Amniotic stem cell (primary cell): ENCODE measurements around the gene CD81.

Source experiments
- DNase-seq: peaks from one replicate; lab custom pipeline; 2025; lab: John Stamatoyannopoulos, UW

The CD81 gene

DNA sequence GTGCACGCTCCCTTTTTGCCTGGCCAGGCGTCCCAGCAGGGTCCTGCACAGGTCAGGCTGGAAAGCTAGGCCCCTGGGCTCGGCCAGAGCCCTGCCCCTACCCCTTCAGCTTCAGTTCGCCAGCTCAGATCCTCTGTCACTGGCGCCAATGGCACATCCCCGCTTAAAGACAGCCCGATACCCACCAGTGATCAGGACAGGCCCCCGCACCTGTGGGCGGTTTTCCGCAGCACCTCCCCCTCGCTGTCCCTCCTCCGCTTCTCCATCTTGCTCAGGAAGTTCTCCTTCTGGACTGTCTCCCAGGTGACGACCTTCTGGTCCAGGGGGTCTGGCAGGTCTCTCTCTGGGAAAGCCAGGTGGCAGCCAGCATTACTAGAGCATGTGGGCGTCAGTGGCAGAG lies 29.3 kb downstream of the CD81 start:
- DNase-seq: no peak

DNA sequence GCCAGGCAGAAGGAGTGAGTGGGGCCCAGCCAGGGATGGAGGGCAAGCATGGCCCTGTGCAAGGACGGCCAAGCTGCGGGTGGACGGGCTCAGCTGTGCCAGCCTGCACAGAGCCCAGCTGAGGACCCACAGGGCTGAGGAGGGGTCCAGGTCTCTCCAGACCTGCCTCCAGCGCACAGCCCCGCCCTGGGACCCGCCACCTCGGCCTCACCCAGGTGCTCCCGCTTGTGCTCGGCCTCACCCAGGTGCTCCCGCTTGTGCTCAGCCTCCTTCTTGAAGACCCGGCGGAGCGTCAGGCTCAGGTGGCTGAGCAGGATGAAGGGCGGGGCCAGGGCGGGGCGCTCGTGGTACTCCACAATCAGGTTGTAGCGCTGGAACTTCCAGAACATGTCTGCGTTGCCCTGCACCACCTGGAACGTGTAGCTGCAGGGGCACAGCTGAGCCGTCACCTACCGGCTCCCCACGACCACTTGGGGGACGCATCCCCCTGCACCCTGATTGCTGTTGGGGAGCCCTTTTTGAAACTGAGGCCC lies 29.8 kb downstream of the CD81 start:
- no peak for DNase-seq

DNA sequence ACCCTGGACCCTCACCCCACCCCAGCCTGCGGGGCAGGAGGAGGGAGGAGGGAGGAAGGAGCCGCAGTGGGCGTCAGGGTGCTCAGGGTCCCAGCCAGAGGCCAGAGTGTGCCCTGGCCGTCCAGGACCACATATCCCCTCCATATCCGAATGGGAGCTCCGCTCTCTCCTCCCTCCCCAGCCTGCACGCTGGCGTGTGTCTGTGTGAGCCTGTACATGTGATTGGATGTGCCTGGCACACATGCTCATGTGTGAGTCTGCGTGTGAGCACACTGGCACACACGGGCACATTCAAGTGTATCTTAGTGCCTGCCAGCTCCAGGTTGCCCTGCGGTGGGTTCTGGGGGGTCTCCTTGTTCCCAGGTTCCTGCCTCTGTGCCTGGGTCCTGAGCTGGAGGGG lies 31.6 kb downstream of the CD81 start:
- no peak for DNase-seq

DNA sequence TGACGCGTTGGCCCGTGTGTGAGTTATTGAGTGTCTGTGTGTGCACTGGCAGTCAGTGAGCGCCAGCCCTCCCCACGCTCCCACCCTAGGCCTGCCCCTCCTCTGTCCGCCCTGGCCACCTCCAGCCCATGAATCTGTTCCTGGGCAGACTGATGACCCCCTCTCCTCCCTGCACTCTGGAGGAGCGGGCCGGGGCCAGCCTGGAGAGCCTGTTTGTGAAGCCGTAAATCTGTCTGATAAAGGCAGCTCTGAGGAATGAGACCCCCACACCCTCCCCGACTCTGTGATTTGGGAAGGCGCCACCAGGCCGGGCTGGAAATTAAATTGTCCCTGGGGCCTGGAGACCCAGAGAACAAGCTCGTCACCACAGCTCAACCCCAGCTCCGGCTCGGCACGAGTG lies 32.0 kb downstream of the CD81 start:
- no peak for DNase-seq

DNA sequence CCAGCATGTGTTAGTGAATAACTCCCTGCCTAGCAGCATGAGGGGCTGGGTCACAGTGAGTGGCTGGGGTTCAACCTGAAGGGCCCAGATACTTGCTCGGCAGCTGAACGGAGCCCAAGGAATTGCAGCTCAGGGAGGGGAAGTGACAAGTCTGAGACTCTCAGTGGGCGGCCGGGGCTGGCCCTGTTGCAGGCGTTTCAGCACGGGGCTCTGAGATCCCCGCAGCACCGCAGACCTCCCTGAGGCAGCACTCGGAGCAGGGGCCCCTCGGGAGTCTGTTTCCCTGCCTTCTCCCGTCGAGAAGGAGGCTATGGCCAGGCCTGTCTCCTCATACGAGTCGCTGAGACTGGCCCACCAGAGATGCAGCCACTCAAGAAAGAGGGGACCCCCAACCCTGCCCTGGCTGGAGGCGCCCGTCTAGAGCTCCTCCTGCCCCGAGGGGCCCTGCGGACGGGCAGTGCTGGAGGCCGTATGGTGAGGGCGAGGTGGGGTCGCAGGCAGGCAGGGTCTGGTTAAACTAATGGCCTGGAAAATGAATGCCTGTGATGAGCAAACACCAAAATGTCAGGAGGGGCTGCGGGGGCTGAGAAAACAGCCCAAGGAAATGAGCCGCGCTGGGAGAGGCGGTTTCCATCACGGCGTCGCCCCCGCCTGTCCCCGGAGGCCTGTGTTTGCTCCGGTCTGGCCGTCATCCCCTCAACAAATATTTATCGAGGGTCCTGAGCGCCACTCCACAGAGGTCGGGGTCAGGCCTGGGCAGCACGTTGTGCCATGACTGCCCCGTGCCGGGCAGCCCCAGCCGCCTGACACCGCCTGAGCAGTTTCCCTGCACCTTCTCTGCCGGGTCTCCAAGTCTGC lies 32.7 kb downstream of the CD81 start:
- no peak for DNase-seq

DNA sequence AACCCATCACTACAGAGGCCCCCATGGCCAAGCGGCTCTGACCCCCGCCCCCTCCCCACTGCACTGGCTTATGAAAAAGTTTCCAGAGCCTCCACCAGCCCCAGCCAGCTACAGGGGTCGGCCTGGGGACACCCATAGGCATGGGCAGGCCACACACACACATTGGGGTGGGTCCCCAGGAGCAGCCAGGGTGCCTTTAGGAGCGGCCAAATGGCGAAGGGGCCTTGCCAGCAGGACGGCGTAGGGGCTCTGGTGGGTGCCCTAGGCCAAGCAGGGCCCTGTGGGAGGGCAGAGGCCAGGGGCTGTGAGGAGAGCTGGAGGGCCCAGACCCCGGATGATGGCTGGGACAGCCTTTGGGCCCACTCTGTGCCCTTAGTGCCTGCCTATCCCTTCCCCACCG lies 33.5 kb downstream of the CD81 start:
- DNase-seq: no peak

DNA sequence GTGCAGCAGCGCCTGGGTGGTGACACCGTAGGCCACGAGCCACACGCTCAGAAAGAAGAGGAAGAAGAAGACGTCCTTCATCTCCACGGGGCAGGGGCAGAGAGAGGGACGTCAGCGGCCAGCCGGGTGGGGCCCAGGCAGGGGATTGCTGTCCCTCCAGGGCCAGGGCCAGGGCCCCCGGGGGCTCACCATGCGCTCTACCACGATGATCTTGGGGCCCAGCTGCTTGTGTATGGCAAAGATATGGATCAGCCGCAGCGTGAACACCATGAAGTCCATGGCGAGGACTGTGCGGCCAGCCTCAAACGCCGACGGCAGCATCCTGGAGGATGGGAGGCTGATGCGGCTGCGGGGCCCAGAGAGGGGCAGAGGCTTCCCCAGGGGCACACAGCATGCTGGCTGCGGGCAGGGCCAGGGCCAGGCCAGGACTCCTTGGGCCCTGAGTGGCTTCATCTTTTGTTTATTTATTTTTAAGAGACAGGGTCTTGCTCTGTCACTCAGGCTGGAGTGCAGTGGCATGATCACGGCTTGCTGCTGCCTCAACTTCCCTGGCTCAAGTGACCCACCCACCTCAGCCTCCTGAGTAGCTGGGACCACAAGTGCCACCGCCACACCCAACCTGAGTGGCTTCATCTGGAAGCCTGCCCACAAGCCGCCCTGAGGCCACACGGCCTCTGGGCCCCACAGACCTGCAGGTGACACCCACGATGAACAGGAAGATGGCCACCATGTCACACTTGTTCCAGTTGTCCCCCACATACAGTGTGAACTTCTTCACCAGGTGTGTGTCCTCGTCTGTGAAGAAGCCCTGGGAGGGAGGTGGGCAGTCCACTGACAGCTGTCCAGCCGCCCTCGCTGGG lies 34.6 kb downstream of the CD81 start:
- no peak for DNase-seq

DNA sequence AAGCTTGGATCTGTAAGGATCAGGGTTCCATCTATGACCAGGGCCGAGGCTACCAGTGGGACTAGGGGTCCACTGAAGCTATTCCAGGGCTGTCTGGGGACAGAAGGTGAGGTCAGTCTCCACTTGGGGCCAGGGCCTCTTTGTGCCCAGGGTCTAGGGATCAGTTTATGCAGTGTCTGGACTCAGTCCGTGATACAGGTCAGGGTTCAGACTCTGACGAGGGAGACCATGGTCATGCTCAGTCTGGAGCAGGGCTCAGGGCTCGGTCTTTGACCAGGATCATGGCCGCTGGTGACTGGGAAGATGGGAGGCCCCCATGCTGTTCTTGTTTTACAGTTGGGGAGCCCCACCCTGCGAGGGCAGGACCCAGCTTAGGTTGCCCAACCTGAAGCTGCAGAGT lies 35.2 kb downstream of the CD81 start:
- no peak for DNase-seq

DNA sequence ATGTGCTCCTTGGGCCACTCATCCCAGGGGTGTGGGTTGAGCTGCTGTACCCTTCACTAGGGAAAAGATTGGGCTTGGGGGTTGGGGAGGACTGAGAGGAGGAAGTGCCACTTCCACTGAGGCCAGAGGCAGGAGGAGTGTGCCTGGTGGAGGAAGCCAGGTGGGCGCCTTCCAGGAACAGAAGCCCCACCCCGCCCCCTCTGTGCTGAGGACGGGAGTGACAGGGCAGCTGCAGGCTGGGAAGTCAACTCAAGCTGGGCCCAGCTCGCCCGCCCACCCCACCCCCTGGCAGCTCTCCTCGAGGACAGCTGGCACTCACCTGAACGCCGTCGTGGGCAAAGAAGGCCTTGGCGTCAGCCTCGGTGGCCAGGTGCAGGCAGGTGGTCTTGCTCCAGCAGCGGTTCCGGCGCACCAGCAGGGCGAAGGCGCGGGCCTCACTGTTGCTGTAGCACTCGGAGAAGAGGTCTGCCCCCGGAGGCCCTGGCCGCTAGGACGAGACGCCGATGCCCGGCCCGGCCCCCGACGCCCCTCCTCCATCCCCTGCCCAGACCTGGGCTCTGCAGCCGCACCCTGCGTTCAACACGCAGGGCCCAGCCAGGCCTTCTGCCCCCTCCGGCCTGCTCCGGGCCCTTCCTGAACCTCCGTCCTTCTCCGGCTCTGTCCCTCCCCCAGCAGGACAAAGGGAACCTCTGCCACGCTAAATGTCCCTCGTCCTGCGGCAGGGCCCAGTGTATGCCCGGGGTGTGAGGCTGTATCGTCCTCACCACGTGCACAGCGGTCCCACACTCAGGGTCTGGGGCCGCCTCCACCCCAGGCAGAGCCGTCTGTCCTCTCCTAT lies 36.9 kb downstream of the CD81 start:
- no peak for DNase-seq

DNA sequence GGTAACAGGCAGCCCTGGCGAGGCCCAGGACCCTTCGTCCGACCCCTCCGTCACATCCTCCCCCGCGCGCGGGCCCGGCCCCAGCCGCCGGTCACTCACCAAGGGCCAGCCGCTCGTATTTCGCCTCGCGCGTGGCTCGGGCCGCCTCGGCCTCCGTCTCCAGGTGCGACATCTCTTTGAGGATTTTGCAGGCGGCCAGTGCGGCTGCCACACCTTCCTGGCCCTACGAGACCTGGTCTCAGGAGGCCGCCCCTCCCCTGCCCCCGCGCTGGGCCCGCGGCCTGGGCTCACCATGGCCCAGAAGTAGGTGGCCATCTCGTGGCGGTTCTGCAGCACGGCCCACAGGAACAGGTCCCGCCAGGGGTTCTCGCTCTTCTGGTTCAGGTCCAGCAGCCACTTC lies 37.5 kb downstream of the CD81 start:
- DNase-seq: no peak

DNA sequence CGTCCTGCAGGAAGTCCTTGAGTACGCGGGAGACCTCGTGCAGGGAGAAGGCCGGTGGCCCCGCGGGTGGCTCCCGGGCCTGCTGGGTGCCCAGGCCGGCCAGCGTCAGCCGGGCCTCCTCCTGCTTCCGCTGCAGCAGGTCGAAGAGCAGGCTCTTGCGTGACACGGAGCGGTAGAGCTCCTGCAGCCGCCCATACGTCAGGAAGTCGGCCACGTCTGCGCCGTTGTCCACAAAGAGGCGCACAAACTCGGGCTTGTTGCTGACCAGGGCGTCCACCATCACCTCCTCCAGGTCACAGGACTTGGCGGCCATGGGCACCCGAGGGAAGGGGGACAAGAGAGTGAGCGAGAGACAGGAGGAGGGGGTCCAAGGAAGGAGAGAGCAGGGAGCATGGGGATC lies 38.1 kb downstream of the CD81 start:
- no peak for DNase-seq

DNA sequence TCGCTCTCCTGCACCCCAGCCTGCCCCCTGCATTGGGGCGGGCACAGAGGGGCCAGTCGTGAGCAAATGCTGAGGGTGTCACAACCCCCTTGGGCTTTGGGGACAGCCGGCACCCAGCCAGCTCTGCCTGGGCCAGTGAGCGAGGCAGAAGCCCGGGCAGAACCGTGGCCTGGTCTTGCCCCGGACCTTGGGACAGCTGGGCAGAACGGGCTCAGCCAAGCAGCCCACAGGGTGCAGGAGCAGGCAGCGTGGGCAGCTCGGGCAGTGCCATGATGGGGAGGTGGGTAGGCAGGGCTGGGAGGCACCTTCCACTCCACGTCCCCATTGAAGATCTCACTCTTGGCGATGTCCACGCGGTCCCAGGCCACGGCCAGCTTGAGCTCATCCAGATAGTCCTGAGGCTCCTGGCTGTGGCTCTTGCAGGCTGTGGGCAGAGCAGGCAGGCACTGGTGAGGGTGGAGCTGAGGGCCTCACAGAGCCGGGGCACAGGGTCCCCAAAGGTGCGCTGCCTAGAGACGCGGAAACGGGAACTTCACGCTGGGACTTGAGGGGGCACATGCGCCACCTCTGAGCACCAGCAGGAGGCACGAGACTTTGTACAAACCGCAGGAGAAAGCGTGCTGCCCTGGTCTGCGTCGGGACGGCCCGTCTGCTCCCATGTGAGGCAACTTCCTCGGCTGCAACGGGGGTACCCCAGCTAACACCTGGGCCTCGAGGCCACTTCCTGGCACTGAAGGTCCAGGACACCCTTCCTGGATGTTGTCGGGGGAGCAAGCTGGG lies 38.7 kb downstream of the CD81 start:
- no peak for DNase-seq

DNA sequence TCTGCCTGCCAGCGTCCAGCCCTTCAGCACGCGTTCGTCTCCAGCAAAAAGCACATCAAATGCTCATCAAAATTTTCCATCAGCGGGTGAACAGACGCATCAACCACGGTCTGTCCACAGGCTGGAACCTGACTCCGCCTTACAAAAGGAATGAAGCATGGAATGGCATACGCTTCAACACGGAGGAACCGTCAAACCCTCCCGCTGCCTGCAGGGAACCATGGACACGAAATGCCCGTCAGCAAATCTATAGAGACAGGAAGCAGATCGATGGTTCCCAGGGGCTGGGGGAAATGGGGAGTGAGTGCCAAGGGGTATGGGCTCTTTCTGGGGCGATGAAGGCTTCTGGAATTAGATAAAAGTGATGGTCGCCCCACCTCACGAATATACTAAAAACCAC lies 39.7 kb downstream of the CD81 start:
- DNase-seq: no peak

DNA sequence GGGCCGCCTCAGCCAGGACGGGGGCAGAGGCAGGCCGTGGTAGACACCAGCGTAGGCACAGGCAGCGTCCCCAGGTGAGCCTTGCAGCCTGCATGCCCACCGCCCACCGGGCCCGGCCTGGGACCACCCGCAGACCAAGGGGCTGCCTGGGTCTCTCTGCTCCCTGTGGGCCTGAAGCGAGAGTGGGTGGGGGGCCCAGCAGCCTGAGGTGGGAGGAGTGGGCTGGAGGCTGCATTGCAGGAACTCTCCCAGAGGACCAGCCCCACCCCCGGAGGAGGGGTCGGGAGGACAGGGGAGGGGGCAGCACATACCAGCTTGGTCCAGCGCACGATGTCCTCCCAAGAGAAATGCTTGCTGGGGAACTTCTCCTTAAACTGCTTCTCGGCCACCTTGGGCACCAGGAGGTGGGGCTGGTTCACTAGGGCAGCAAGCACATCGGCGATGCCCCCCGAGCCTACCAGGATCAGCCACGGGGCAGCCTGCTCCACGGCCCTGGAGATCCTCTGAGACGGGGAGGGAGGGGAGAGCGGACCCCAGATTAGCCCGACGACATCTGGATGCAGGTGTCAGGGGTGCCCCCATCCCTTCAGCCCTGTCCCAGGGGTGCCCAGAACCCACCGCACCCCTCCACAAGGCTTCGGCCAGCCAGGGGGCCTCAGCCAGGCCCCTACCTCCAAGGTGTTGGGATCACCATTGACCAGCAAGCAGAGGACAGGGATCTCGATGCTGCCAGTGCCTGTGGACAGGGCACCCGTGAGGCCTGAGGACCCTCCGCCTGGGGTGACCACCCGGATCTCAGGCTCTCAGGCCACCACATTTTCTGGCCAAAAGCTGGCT lies 41.0 kb downstream of the CD81 start:
- DNase-seq: no peak

DNA sequence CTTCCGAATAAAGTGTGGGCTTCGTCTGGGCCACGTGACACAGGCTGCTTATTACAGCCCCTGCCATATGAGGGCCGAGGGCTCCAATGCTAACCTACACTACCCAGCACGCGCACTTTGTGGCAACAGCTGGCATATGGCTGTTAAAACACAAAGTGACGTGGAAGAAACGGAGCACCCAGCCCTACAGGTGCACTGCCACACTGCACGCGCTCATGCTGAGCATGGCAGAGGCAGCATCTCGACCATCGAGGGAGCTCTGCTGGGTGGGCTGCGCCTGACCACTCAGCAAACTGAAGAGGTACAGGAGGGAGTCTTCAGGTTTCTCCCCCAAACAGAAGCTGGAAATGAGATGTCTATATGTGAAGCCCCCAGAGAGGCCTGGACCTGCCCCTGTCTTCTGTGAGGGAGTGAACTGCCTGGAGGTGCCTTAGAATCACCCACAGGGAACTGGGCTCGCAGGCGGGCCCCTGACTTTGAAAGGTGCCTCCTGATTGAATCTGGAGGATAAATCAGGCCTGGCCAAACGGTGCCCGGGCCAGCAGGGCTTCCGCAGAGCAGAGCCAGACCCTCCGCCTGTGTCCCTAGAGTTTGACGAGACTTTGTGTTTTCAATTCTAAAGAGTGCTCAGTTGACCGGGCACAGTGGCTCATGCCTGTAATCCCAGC lies 41.7 kb downstream of the CD81 start:
- no peak for DNase-seq

DNA sequence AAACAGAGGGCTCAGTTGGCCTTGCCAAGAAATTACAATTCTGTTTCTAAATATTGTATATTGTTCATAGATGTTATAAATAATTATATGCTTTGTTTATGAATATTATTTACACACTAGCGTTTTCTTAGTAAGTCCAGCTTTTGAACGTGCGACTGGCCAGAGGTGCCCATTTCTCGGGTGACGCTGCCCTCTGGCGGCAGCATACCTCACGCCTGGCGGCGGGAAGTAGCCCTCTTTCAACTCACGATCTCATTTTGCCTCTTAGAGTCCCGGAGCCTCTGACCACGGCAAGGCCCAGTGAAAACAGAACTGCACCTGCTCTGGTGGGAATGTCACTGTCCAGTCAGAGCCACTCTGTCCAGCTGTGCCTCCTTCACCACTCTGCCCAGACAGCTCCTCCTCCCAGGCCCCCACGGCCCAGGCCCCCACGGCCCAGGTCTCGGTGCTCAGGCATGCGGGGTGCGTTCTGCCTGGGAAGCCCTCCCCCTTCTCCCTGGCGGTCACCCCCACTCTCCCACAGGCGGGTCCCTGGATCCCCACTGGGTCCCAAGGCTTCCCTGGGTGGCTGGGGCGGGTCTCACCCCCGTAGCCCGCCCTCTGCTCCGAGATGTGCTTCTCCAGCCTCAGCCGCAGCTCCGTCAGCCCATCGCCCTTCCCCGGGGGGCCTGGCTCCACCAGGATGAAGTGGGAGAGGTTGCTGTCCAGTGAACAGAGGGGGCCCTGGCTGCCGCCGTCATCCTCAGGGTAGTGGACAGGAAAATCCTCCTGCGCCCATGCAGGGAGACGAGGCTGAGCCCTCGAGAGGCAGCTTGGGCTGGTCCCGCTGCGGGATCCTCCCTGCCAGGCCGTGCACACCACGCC lies 42.8 kb downstream of the CD81 start:
- peak; percentile 45 for DNase-seq

DNA sequence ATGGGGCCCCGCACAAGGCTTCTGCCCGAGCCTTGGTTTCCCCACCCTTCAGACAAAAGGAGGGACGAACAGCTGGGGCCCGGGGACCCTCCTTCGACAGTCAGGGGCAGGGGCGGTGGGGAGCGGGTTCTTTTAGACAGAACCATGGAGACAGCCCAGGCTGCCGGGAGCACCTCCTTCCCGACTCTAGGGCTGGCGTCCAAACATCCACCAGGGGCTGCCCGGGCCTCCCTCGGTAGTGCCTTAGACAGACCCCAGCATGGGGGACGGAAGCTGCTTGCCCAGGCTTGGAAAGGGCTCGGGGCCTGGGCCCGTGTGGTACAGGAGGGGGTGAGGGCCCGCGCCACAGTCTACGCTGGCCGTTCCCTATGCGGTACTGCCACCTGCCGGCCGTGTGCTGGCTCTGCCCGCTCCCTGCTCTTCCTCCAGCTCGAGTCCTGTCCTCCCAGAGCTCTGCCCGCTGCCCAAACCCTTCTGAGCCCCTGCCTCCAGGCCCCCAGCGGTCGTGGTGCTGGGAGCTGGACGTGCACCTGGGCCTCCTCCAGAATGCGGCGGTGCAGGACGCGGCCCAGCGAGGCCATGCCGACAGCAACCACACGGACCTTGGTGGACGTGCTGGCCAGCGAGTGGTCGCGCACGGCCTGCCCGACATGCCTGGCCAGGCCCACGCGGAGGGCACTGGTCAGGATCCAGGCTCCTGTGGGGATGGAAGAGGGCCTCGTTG lies 43.6 kb downstream of the CD81 start:
- peak; percentile 52 for DNase-seq
